HepG2 (cell line): ENCODE data around the gene AKAIN1. TPM values are rescaled to one million over a fixed set of nuclear protein-coding genes. Genes with fewer than 3 reads are reported as not detected.

Source experiments
- BHLHE40 ChIP-seq: IDR thresholded peaks from 2 replicates; pipeline ENCODE4 v1.6.1; 2011; ENCODE audit warnings: low read length, improper control_type of control experiment
- CREB3 ChIP-seq: sonication (generic); formaldehyde crosslinking; IDR thresholded peaks from 2 replicates; pipeline ENCODE4 v1.5.0; 2020; ENCODE audit warnings: missing genetic modification reagents
- GABPA ChIP-seq, 2 experiments: IDR thresholded peaks; 2 replicates each; pipeline ENCODE4 v1.6.1; 2011 to 2016; ENCODE audit warnings: low read depth in 2 of 2, low read length in 1 of 2, missing biosample characterization in 1 of 2, missing genetic modification characterization in 1 of 2
- JUNB ChIP-seq: sonication (generic); formaldehyde crosslinking; IDR thresholded peaks from 2 replicates; pipeline ENCODE4 v1.8.0; 2022; ENCODE audit warnings: missing genetic modification reagents, mild to moderate bottlenecking, borderline replicate concordance
- ONECUT2 ChIP-seq: sonication (generic); formaldehyde crosslinking; IDR thresholded peaks from 2 replicates; pipeline ENCODE4 v1.4.0; 2020; ENCODE audit warnings: missing genetic modification reagents
- PHF21A ChIP-seq: sonication (generic); formaldehyde crosslinking; IDR thresholded peaks from 2 replicates; pipeline ENCODE4 v1.5.0; 2020; ENCODE audit warnings: mild to moderate bottlenecking, missing genetic modification reagents
- SIX4 ChIP-seq: sonication (generic); formaldehyde crosslinking; IDR thresholded peaks from 2 replicates; pipeline ENCODE4 v1.4.0; 2020; ENCODE audit warnings: missing genetic modification reagents
- SMAD3 ChIP-seq: sonication (generic); formaldehyde crosslinking; IDR thresholded peaks from 2 replicates; pipeline ENCODE4 v1.4.0; 2020; ENCODE audit warnings: missing genetic modification reagents
- SP1 ChIP-seq, 2 experiments: fragments of 450-650 bp in 1 of 2; sonication (generic) in 1 of 2; formaldehyde crosslinking in 1 of 2; IDR thresholded peaks; 2 replicates each; pipeline versions ENCODE4 v1.4.0 to v1.6.1; 2016 to 2020; ENCODE audit warnings: missing genetic modification reagents in 1 of 2
- ZFX ChIP-seq: sonication (generic); formaldehyde crosslinking; IDR thresholded peaks from 2 replicates; pipeline ENCODE4 v1.4.0; 2020; ENCODE audit warnings: mild to moderate bottlenecking, low read depth, missing genetic modification reagents, moderate library complexity
- polyA plus RNA-seq, 8 experiments: library from polyadenylated mRNA; depleted of rRNA in 3 of 8; stranded (reverse) in 7 of 8; unstranded in 1 of 8; fragments of >200 nt; fragmentation: Illumina TruSeq in 4 of 8; extraction: Trizol in 4 of 8; gene quantifications; 2 replicates each; pipeline versions ENCODE4 v1.2.1 to v1.2.3, GENCODE V29; 2011 to 2016; ENCODE audit warnings: low read depth in 4 of 8, missing spikeins in 1 of 8, mixed read lengths in 1 of 8; ENCODE audit not compliant: insufficient read depth in 1 of 8
- total RNA-seq, 5 experiments: library from RNA; depleted of rRNA; stranded (reverse); fragments of >200 nt; fragmentation: Illumina TruSeq; extraction: Trizol; gene quantifications; 2 replicates each; pipeline ENCODE4 v1.2.3, GENCODE V29; 2016; ENCODE audit warnings: low read depth in 1 of 5
- TF ChIP-seq, protein P1 (sequence below): sonication (generic); formaldehyde crosslinking; IDR thresholded peaks from 2 replicates; pipeline ENCODE4 v1.4.0; 2020; ENCODE audit warnings: missing genetic modification reagents, borderline replicate concordance
- TF ChIP-seq, protein P2 (sequence below): IDR thresholded peaks from 2 replicates; pipeline ENCODE4 v1.4.0; 2020; ENCODE audit warnings: mild to moderate bottlenecking, missing genetic modification reagents

Gene AKAIN1
- total and polyA plus RNA-seq, 2 of the 13 experiments (the other 11 are each of a cell fraction or from before 2014, with no cell fraction given), result not detected

GRCh38 chr18:5238371-5238976 lies 41.4 kb upstream of the AKAIN1 start (continued):
- TF ChIP-seq, protein P1, sequence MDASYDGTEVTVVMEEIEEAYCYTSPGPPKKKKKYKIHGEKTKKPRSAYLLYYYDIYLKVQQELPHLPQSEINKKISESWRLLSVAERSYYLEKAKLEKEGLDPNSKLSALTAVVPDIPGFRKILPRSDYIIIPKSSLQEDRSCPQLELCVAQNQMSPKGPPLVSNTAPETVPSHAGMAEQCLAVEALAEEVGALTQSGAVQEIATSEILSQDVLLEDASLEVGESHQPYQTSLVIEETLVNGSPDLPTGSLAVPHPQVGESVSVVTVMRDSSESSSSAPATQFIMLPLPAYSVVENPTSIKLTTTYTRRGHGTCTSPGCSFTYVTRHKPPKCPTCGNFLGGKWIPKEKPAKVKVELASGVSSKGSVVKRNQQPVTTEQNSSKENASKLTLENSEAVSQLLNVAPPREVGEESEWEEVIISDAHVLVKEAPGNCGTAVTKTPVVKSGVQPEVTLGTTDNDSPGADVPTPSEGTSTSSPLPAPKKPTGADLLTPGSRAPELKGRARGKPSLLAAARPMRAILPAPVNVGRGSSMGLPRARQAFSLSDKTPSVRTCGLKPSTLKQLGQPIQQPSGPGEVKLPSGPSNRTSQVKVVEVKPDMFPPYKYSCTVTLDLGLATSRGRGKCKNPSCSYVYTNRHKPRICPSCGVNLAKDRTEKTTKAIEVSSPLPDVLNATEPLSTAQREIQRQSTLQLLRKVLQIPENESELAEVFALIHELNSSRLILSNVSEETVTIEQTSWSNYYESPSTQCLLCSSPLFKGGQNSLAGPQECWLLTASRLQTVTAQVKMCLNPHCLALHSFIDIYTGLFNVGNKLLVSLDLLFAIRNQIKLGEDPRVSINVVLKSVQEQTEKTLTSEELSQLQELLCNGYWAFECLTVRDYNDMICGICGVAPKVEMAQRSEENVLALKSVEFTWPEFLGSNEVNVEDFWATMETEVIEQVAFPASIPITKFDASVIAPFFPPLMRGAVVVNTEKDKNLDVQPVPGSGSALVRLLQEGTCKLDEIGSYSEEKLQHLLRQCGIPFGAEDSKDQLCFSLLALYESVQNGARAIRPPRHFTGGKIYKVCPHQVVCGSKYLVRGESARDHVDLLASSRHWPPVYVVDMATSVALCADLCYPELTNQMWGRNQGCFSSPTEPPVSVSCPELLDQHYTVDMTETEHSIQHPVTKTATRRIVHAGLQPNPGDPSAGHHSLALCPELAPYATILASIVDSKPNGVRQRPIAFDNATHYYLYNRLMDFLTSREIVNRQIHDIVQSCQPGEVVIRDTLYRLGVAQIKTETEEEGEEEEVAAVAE (CRISPR knock-in tag), result no peak; the same call in 1 of the 2 replicates
- TF ChIP-seq ONECUT2, result no peak; the same call in 1 of the 2 replicates
- TF ChIP-seq SIX4 (CRISPR knock-in tag), result no peak
- TF ChIP-seq PHF21A (CRISPR knock-in tag), result peak; percentile 44; the same call in 1 of the 2 replicates
- TF ChIP-seq SP1 (IDR thresholded peaks at IDR 0.05), result no peak
- TF ChIP-seq SP1 (CRISPR knock-in tag; IDR thresholded peaks at IDR 0.05), result no peak
- no peak for TF ChIP-seq ZFX (CRISPR knock-in tag)
- no peak for TF ChIP-seq SMAD3 (CRISPR knock-in tag)
- no peak for TF ChIP-seq BHLHE40
- no peak for TF ChIP-seq CREB3
- no peak for TF ChIP-seq JUNB
- TF ChIP-seq GABPA (IDR thresholded peaks at IDR 0.05; ENCODE audit: low read depth, low read length), result peak; percentile 39; the same call in 1 of the 2 replicates
- no peak for TF ChIP-seq GABPA (CRISPR knock-in tag; IDR thresholded peaks at IDR 0.05; ENCODE audit: low read depth)
- TF ChIP-seq, protein P2, sequence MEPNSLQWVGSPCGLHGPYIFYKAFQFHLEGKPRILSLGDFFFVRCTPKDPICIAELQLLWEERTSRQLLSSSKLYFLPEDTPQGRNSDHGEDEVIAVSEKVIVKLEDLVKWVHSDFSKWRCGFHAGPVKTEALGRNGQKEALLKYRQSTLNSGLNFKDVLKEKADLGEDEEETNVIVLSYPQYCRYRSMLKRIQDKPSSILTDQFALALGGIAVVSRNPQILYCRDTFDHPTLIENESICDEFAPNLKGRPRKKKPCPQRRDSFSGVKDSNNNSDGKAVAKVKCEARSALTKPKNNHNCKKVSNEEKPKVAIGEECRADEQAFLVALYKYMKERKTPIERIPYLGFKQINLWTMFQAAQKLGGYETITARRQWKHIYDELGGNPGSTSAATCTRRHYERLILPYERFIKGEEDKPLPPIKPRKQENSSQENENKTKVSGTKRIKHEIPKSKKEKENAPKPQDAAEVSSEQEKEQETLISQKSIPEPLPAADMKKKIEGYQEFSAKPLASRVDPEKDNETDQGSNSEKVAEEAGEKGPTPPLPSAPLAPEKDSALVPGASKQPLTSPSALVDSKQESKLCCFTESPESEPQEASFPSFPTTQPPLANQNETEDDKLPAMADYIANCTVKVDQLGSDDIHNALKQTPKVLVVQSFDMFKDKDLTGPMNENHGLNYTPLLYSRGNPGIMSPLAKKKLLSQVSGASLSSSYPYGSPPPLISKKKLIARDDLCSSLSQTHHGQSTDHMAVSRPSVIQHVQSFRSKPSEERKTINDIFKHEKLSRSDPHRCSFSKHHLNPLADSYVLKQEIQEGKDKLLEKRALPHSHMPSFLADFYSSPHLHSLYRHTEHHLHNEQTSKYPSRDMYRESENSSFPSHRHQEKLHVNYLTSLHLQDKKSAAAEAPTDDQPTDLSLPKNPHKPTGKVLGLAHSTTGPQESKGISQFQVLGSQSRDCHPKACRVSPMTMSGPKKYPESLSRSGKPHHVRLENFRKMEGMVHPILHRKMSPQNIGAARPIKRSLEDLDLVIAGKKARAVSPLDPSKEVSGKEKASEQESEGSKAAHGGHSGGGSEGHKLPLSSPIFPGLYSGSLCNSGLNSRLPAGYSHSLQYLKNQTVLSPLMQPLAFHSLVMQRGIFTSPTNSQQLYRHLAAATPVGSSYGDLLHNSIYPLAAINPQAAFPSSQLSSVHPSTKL (CRISPR knock-in tag), result no peak; the same call in 1 of the 2 replicates
